ENCODE data around the gene CMTM6. TPM values are rescaled to one million over a fixed set of nuclear protein-coding genes. Genes with fewer than 3 reads are reported as not detected.

Gene CMTM6
- total RNA-seq, 1 donor from 2014 or later = 11.3 TPM

DNA sequence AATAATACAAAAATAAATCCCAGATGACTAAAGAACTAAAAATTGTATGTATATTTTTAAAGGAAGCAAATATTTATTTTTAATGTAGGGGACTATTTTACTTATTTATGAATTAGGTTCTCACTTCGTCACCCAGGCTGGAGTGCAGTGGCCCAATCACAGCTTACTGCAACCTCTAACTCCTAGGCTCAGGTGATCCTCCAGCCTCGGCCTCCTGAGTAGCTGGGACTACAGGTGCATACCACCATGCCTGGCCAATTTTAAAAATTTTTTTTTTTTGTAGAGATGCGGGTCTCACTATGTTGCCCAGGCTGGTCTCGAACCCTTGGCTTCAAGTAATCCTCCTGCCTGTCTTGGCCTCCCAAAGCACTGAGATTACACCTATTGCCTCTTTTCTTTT is 68.4 kb downstream of the CMTM6 start:
- intact Hi-C loops (cut with DNase I) = no loop called here
- DNase-seq (ENCODE audit: missing footprints) = no peak
- no peak for ATAC-seq

DNA sequence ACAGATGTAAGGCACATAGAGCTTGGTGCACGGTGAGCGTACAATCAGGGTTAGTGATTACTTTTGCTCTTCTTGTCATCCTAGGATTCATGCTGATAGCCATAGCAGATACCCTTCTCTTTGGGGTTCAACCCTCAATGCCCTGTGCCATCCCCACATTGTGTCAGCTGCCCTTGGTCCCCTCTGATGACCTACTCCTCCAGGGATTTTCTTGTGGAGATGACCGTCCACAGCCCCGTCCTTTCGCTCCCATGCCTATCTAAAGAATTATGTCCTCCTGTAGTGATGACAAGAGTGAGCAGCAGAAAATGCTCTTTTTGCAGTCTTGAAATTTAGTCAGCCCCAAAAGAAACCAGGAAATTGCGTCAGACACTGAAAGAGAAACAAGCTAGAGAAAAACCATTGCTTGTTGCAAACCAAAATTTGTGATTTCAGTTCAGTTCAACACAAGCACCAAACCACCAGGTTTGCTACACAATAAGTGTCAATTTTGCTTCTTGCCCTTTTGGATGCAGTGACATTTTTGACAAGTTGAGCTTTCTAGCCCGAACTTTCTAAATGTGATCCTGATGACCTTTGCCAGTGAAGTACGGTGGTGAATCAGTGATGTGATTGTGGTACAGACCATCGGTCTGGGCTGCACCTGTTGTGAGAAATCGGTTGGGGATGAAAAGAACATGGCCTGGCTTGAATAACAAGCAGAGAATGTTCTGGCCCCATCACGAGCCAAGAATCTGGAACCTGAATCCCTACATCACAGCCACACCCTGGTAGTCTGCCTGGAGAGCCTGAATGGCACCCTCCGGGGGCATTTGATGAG is 69.7 kb downstream of the CMTM6 start:
- ATAC-seq = no peak
- no peak for DNase-seq (ENCODE audit: missing footprints)
- intact Hi-C loops (cut with DNase I) = no loop called here

DNA sequence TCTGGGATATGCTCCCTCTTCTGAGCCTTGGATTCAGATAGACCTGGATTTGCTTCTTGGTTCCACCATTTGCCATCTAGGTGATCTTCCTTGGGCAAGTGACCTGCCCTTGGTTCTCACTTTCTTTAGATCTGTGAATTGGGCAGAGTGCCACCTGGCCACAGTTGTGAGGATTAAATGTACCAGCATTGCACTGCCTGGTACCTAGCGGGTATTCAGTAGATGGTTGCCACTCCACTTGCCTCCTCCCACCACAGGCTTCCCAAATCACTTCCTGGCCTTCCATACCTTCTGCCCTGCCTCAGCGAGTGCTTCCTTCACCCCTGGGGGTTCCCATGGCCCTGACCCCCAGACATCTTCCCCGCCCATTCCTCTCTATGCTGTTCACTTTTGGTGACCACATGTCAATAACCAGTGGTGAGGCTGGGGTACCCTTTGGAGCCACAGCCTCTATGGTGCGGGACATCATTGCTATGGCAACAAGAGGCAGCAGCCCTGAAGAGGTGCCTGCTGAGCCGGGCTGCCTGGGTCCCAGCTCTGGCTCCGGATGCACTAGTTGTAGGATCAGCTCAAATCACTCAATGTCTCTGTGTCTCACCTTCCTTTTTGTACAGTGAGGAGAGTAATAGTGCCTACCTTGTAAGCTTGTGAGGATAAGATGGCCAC is 70.5 kb downstream of the CMTM6 start:
- DNase-seq (ENCODE audit: missing footprints) (no peak), ATAC-seq (no peak)
- intact Hi-C loops (cut with DNase I) = no loop called here

DNA sequence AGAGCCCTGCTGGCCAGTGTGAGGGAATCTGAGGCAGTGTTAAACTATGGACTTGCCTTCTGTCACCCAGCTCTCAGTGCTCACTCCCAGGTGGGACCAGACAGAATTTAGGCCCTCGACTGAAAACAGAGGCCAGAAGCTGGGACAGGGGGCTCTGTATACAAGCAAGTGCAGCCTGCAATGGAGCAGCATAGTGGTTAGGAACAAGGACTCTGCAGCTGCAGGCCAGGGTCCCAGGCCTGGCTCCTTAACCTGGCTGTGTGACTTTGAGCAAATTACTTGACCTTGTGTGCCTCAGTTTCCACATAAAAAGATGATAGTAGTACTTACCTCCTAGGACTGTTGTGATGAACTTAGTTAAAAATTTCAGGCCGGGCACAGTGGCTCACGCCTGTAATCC is 71.2 kb downstream of the CMTM6 start:
- DNase-seq (ENCODE audit: missing footprints) (no peak), ATAC-seq (no peak)
- intact Hi-C loops (cut with DNase I) = no loop called here

Small RNAs within 50 kb of the gene (microRNA-seq; reads per million reads assigned to microRNA genes)
- not detected for gene MIR548AY

Other genes starting within 250 kb of the CMTM6 start
- gene CMTM7, start 111.0 kb downstream of the CMTM6 start, total RNA-seq = 5.0 TPM
- 53.6 TPM for gene DYNC1LI1, start 68.0 kb upstream of the CMTM6 start, total RNA-seq
- 17.9 TPM for gene CNOT10, start 182.3 kb upstream of the CMTM6 start, total RNA-seq